H9 (cell line): ENCODE results near the gene CDCP2. TPM values are rescaled to one million over a fixed set of nuclear protein-coding genes. Genes with fewer than 3 reads are reported as not detected.

ENCODE experiments used
- DNase-seq: peaks from one replicate; pipeline ENCODE4 v3.0.0-alpha.2; 2017
- H2AFZ ChIP-seq: one replicate; pipeline ENCODE4 v1.6.1; 2013; ENCODE audit warnings: mild to moderate bottlenecking, low read length, control low read depth, moderate library complexity
- H2AK5ac ChIP-seq: 2 replicates; pipeline ENCODE4 v1.6.1; 2013; ENCODE audit warnings: low read length, control low read depth, mixed read lengths; ENCODE audit not compliant: insufficient read length
- H2BK120ac ChIP-seq: one replicate; pipeline ENCODE4 v1.6.1; 2013; ENCODE audit warnings: low read depth, mild to moderate bottlenecking, low read length, control low read depth, inconsistent platforms; ENCODE audit not compliant: poor library complexity, severe bottlenecking
- H2BK12ac ChIP-seq: 2 replicates; pipeline ENCODE4 v1.6.1; 2013; ENCODE audit warnings: low read length, control low read depth, mixed read lengths, low read depth; ENCODE audit not compliant: insufficient read length
- H2BK15ac ChIP-seq: 2 replicates; pipeline ENCODE4 v1.6.1; 2013; ENCODE audit warnings: low read depth, low read length, control low read depth
- H2BK20ac ChIP-seq: one replicate; pipeline ENCODE4 v1.6.1; 2013; ENCODE audit warnings: low read depth, mild to moderate bottlenecking, low read length, control low read depth, inconsistent platforms; ENCODE audit not compliant: poor library complexity, severe bottlenecking
- H2BK5ac ChIP-seq: 2 replicates; pipeline ENCODE4 v1.6.1; 2013; ENCODE audit warnings: low read length, control low read depth, mixed read lengths; ENCODE audit not compliant: insufficient read length
- H3K14ac ChIP-seq: 2 replicates; pipeline ENCODE4 v1.6.1; 2013; ENCODE audit warnings: low read length, control low read depth; ENCODE audit not compliant: insufficient read depth
- H3K18ac ChIP-seq: 2 replicates; pipeline ENCODE4 v1.6.1; 2013; ENCODE audit warnings: low read depth, mild to moderate bottlenecking, mixed read lengths, low read length, control low read depth; ENCODE audit not compliant: insufficient read length
- H3K23ac ChIP-seq: 2 replicates; pipeline ENCODE4 v1.6.1; 2013; ENCODE audit warnings: low read length, control low read depth, mixed read lengths, low read depth; ENCODE audit not compliant: insufficient read length
- H3K23me2 ChIP-seq: 2 replicates; pipeline ENCODE4 v1.6.1; 2013; ENCODE audit warnings: low read depth, mild to moderate bottlenecking, mixed read lengths, low read length, control low read depth; ENCODE audit not compliant: insufficient read length, poor library complexity, severe bottlenecking
- H3K27ac ChIP-seq: 2 replicates; pipeline ENCODE4 v1.5.1; 2013; ENCODE audit warnings: low read length, control low read depth, mixed read lengths, low read depth; ENCODE audit not compliant: insufficient read length
- H3K27me3 ChIP-seq: 2 replicates; pipeline ENCODE4 v1.6.1; 2013; ENCODE audit warnings: low read length, control low read depth, inconsistent platforms; ENCODE audit not compliant: insufficient read depth
- H3K4ac ChIP-seq: 2 replicates; pipeline ENCODE4 v1.6.1; 2013; ENCODE audit warnings: low read depth, mild to moderate bottlenecking, control low read depth, inconsistent platforms, low read length, moderate library complexity
- H3K4me1 ChIP-seq: 2 replicates; pipeline ENCODE4 v1.6.1; 2013; ENCODE audit warnings: low read length, control low read depth, inconsistent platforms; ENCODE audit not compliant: insufficient read depth
- H3K4me2 ChIP-seq: 2 replicates; pipeline ENCODE4 v1.6.1; 2013; ENCODE audit warnings: low read length, control low read depth, mixed read lengths; ENCODE audit not compliant: insufficient read length, insufficient read depth
- H3K56ac ChIP-seq: 2 replicates; pipeline ENCODE4 v1.6.1; 2013; ENCODE audit warnings: low read depth, mild to moderate bottlenecking, mixed read lengths, low read length, control low read depth; ENCODE audit not compliant: insufficient read length
- H3K79me1 ChIP-seq: 2 replicates; pipeline ENCODE4 v1.6.1; 2013; ENCODE audit warnings: low read depth, mild to moderate bottlenecking, moderate library complexity, low read length, control low read depth, inconsistent platforms; ENCODE audit not compliant: insufficient read depth, poor library complexity, severe bottlenecking
- H3K79me2 ChIP-seq: 2 replicates; pipeline ENCODE4 v1.6.1; 2013; ENCODE audit warnings: low read length, control low read depth, inconsistent platforms; ENCODE audit not compliant: insufficient read depth
- H3K9ac ChIP-seq: 2 replicates; pipeline ENCODE4 v1.6.1; 2013; ENCODE audit warnings: low read length, control low read depth, mixed read lengths; ENCODE audit not compliant: insufficient read length; ENCODE audit errors: extremely low read depth
- H3K9me3 ChIP-seq: one replicate; pipeline ENCODE4 v1.6.1; 2013; ENCODE audit warnings: low read depth, low read length, inconsistent platforms; ENCODE audit not compliant: control insufficient read depth
- H3T11ph ChIP-seq: one replicate; pipeline ENCODE4 v1.6.1; 2013; ENCODE audit warnings: mild to moderate bottlenecking, low read length, control low read depth, inconsistent platforms
- H4K20me1 ChIP-seq: one replicate; pipeline ENCODE4 v1.6.1; 2013; ENCODE audit not compliant: control insufficient read depth, insufficient read length, insufficient read depth
- H4K5ac ChIP-seq: 2 replicates; pipeline ENCODE4 v1.6.1; 2013; ENCODE audit warnings: low read depth, mild to moderate bottlenecking, mixed read lengths, low read length, control low read depth; ENCODE audit not compliant: insufficient read length
- H4K8ac ChIP-seq: replicated peaks from 2 replicates; pipeline ENCODE4 v1.6.1; 2013; ENCODE audit warnings: low read length, control low read depth, mixed read lengths, low read depth; ENCODE audit not compliant: insufficient read length
- H4K91ac ChIP-seq: 2 replicates; pipeline ENCODE4 v1.6.1; 2013; ENCODE audit warnings: low read depth, mild to moderate bottlenecking, moderate library complexity, mixed read lengths, low read length, control low read depth; ENCODE audit not compliant: insufficient read length
- H3K27ac Mint-ChIP-seq, 3 experiments: 2 replicates in 2 of 3; 3 replicates in 1 of 3; pipeline ENCODE4 v1.8.0; 2020 to 2021; ENCODE audit warnings: mixed read lengths in 3 of 3, mild to moderate bottlenecking in 1 of 3, moderate library complexity in 1 of 3
- H3K27me3 Mint-ChIP-seq: 2 replicates; pipeline ENCODE4 v1.8.0; 2021; ENCODE audit warnings: low read depth, mild to moderate bottlenecking, moderate library complexity, mixed read lengths
- H3K36me3 Mint-ChIP-seq, 3 experiments: 2 replicates in 2 of 3; 3 replicates in 1 of 3; pipeline ENCODE4 v1.8.0; 2020 to 2021; ENCODE audit warnings: low read depth in 3 of 3, mixed read lengths in 3 of 3; ENCODE audit not compliant: insufficient read depth in 1 of 3
- H3K4me1 Mint-ChIP-seq, 2 experiments: 2 replicates each; pipeline ENCODE4 v1.8.0; 2020; ENCODE audit warnings: mixed read lengths in 2 of 2
- H3K4me3 Mint-ChIP-seq, 2 experiments: 2 replicates in 1 of 2; 3 replicates in 1 of 2; pipeline ENCODE4 v1.8.0; 2020 to 2021; ENCODE audit warnings: mild to moderate bottlenecking in 2 of 2, mixed read lengths in 2 of 2, moderate library complexity in 1 of 2
- H3K9me3 Mint-ChIP-seq, 2 experiments: 2 replicates in 1 of 2; 3 replicates in 1 of 2; pipeline ENCODE4 v1.8.0; 2020; ENCODE audit warnings: mild to moderate bottlenecking in 2 of 2, mixed read lengths in 2 of 2, moderate library complexity in 1 of 2
- WGBS: extraction: QIAGEN DNeasy Blood & Tissue Kit; methylation state at CpG from one replicate; pipeline ENCODE4 v1.1.7; 2013; ENCODE audit warnings: missing lambda C conversion rate, low lambda C conversion rate, mixed read lengths; ENCODE audit not compliant: insufficient read length; ENCODE audit errors: extremely low coverage; 5-methylcytosine and 5-hydroxymethylcytosine counted together
- total RNA-seq: library from RNA; stranded (reverse); gene quantifications from 2 replicates; pipeline ENCODE4 v1.2.1, GENCODE V29; 2021
- TF ChIP-seq, protein P1 (sequence below): fragments of 200-600 bp; sonication (generic); conservative IDR thresholded peaks from 3 replicates; pipeline ENCODE4 v1.8.0; 2021; ENCODE audit warnings: antibody characterized with exemption, mild to moderate bottlenecking

The CDCP2 gene
- total RNA-seq, 1 experiment from 2014 or later: not detected

DNA sequence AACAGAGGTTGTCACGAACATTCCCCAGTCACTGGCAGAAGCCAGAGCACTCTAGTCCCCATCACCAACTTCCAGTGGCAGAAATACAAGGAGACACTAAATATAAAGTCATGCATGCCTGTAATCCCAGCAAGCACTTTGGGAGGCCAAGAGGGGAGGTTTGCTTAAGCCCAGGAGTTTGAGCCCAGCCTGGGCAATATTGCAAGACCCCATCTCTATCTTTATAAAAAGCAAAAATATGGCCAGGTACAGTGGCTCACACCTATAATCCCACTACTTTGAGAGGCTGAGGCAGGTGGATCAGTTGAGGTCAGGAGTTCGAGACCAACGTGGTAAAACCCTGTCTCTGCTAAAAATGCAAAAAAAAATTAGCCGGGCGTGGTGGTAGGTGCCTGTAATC lies 40.7 kb upstream of the CDCP2 start:
- no peak overlapping the region for H2BK15ac ChIP-seq
- no peaks in the 10 kb centered on the region for H3K4me1 Mint-ChIP-seq
- H3K4me1 ChIP-seq: no peaks in the 10 kb centered on the region
- no peaks in the 10 kb centered on the region for H4K20me1 ChIP-seq
- H3K27ac ChIP-seq: no peak overlapping the region
- no peak overlapping the region for H3K4ac ChIP-seq
- H2BK120ac ChIP-seq: no peak overlapping the region
- no peak overlapping the region for H4K5ac ChIP-seq
- no peak overlapping the region for H3K4me2 ChIP-seq
- no peak overlapping the region for H3K56ac ChIP-seq
- no peak overlapping the region for H2AK5ac ChIP-seq
- no peak overlapping the region for H3K23ac ChIP-seq
- no peak overlapping the region for H2AFZ ChIP-seq
- no peak overlapping the region for H3K18ac ChIP-seq
- no peaks in the 10 kb centered on the region for H3K79me1 ChIP-seq
- H3K79me2 ChIP-seq: no peaks in the 10 kb centered on the region
- H3T11ph ChIP-seq: no peak overlapping the region
- no peaks in the 10 kb centered on the region for H3K23me2 ChIP-seq
- H3K4me3 Mint-ChIP-seq: no peak overlapping the region
- H4K8ac ChIP-seq: no peak overlapping the region
- H3K9ac ChIP-seq: no peak overlapping the region
- no peaks in the 10 kb centered on the region; a peak in 1 of 5 replicates for H3K9me3 Mint-ChIP-seq
- TF ChIP-seq, protein P1, sequence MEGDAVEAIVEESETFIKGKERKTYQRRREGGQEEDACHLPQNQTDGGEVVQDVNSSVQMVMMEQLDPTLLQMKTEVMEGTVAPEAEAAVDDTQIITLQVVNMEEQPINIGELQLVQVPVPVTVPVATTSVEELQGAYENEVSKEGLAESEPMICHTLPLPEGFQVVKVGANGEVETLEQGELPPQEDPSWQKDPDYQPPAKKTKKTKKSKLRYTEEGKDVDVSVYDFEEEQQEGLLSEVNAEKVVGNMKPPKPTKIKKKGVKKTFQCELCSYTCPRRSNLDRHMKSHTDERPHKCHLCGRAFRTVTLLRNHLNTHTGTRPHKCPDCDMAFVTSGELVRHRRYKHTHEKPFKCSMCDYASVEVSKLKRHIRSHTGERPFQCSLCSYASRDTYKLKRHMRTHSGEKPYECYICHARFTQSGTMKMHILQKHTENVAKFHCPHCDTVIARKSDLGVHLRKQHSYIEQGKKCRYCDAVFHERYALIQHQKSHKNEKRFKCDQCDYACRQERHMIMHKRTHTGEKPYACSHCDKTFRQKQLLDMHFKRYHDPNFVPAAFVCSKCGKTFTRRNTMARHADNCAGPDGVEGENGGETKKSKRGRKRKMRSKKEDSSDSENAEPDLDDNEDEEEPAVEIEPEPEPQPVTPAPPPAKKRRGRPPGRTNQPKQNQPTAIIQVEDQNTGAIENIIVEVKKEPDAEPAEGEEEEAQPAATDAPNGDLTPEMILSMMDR: no peak
- H3K9me3 ChIP-seq: no peaks in the 10 kb centered on the region
- peaks cover 0 to 26% (median 16%) of the 10 kb centered on the region in 3 experiments; a peak in 4 of 7 replicates for H3K36me3 Mint-ChIP-seq
- no peak overlapping the region for H3K14ac ChIP-seq
- no peaks in the 10 kb centered on the region for H3K27me3 Mint-ChIP-seq
- no peak overlapping the region for H2BK20ac ChIP-seq
- no peaks in the 10 kb centered on the region for H3K27me3 ChIP-seq
- no CpG with 5 or more reads among the region's 5 CpGs for WGBS
- no peak overlapping the region for H2BK5ac ChIP-seq
- H4K91ac ChIP-seq: no peak overlapping the region
- no peak for DNase-seq
- no peak overlapping the region for H2BK12ac ChIP-seq
- H3K27ac Mint-ChIP-seq: no peak overlapping the region
